ENCODE results near the gene PELI3.

PELI3 gene

DNA sequence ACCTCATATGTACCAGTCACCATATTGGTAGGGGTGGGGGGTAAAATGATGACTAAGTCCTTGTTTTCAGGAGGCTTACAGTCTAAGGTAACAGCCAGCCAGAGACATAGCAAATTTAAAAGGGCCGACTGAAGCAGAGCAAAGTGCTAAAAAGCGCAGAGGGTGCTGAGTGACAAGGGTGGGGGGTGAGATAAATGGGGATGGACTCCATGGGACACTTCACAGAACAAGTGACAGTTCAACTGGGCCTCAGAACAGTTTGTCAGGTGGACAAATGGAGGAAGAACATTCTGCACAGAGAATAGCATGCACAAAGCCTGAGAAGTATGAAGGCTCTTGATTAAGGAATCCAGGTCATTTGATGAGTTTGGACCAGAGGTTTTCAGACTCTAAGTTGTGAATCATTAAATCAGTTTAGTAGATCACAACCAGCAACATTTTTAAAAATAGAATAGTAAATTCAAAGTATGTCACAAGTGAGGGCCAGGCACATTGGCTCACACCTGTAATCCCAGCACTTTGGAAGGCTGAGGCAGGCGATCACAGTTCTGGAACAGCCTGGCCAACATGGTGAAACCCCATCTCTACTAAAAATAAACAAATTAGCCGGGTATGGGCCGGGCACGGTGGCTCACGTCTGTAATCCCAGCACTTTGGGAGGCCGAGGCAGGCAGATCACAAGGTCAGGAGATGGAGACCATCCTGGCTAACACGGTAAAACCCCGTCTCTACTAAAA, 57.8 kb downstream of the PELI3 start:
- no peak overlapping the region for H3K4me3 ChIP-seq (ENCODE audit: low read depth, low read length)
- TF ChIP-seq, protein P1, sequence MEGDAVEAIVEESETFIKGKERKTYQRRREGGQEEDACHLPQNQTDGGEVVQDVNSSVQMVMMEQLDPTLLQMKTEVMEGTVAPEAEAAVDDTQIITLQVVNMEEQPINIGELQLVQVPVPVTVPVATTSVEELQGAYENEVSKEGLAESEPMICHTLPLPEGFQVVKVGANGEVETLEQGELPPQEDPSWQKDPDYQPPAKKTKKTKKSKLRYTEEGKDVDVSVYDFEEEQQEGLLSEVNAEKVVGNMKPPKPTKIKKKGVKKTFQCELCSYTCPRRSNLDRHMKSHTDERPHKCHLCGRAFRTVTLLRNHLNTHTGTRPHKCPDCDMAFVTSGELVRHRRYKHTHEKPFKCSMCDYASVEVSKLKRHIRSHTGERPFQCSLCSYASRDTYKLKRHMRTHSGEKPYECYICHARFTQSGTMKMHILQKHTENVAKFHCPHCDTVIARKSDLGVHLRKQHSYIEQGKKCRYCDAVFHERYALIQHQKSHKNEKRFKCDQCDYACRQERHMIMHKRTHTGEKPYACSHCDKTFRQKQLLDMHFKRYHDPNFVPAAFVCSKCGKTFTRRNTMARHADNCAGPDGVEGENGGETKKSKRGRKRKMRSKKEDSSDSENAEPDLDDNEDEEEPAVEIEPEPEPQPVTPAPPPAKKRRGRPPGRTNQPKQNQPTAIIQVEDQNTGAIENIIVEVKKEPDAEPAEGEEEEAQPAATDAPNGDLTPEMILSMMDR (IDR thresholded peaks at IDR 0.05; ENCODE audit: borderline replicate concordance, insufficient read depth, low read depth, low read length), result no peak
